GM18870 (cell line): ENCODE measurements around the gene CAMTA1.

Experiments
- ATAC-seq: cut with Tn5 transposase; IDR thresholded peaks from one replicate; pipeline ENCODE4 v1.9.1; 2021; ENCODE audit warnings: moderate library complexity; ENCODE audit not compliant: unreplicated experiment

CAMTA1 gene

DNA sequence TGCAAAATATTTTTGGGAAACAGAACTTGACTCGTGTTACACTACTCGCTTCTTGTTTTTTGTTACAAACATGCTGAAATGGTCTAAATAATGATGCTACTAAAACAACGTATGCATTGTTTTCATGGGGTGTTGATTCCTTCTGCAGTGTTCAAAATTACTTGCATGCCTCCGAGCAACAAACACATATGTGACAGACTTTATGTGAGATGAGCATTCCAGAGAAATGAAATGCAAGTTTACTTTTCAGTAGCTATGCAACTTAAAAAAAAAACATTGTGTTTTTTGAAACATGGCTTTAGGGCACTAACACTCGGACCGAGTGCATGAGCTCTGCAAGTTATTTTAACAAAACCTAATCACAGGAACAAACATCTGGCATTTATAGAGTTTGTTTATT, 84.8 kb downstream of the CAMTA1 start:
- no peak for ATAC-seq

DNA sequence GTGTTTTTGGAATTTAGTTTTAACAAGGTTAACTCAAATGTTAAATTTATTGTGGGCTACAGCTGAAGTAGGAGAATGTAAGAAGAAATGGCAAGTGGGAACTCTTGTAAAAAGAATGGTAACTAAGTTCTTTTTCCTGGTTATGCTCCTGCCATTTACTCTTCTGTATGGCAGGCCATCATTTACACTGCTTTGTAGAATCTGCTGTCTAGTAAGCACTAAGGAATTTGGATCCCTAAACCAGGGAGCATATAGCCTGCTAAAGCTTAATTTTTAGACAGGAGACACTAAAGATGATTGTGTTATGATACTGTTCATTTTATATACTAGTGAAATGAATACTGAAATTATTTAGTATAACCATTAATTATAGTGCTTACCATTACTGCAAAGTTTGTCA, 85.3 kb downstream of the CAMTA1 start:
- ATAC-seq = no peak

DNA sequence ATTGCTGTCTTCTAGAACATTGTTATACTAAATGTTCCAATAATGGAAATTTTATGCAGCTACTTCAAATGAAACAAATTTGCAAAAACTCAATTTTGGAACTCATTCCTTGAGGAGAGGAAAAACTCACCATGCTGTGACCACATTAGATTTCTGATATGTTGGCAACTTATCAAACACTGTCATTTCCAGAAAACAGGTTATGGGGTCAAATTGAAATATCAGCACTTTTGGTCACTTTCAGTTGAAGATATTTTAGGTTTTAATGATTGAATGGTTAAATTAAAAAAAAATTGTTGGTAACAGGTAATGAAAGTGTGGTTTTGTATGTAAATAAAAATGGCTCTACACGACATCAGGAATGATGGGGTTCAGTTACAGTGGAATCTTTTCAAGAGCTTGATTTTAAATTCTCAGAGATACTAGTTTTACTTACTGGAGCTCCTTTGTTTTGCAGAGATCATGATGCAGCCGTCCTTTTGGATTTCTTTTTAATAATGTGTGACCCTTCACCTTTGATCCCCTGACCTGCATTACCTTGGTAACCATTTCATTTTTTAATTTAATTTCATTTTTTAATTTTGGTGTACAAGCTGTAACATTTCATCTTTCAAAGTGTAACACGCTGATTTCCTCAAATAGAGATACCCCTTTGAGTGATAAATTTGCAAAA, 86.2 kb downstream of the CAMTA1 start:
- ATAC-seq = no peak

DNA sequence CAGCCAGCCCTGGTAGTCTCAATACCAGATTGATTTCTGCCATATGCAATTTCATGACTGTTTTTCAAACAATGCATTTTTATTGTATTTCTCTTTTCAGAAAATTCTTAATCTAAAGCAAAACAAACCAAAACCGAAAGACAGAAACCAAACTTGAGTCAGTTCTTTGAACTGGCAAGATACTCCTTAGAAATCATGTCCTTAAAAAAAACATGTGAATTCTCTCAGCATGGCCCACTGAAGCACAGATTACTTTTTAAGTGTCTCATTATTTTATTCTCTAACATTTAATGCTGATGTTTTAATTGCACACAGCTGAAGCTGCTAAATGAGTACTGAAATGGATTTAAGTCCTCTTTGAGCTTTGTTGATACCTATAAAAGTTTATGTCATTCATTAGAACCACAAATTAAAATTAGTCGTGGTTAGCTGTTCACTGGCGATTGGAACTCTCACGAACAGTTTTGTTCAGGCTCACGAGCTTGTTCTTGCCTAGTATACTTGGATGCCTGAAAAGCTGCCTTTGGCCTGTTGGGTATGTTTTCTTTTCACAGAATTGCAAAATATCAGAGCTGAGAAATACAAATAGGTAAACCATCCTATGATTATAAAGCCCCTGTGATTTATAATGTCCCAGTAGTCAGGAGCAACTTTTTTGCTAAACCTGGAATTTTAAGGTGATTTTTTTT, 87.5 kb downstream of the CAMTA1 start:
- ATAC-seq = no peak

DNA sequence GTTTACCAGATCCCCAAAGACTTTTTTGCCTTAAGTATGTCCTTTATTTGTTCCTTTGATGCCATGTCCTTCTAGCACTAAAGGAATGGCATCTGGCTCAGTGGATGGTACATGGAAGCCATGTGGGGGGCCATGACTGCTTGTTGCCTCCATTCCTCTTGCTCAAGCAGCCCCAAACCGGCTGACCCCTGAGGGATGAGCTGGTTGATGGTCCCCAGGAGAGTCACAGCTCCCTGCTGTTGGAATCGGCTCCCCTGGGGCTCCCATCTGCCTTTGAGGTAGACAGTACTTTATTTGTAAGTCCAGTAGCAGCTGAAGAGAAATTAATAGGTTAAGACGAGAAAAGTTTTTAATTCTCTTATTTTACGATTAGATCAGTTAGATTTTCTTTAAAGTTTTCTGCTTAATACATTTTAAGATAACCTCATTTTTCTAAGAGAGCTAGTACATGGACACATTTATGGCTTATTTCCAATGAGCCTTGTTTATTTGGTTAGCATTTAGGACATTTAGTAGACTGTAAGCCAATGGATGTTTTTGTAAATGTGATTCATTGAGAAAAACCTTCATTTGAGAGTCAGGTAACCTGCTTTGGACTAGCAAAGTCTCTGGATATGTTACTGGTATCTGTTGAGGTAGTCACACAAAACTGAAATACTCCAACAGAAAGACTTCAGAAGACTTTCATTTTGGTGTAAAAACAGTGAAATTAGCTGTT, 88.2 kb downstream of the CAMTA1 start:
- ATAC-seq = no peak

DNA sequence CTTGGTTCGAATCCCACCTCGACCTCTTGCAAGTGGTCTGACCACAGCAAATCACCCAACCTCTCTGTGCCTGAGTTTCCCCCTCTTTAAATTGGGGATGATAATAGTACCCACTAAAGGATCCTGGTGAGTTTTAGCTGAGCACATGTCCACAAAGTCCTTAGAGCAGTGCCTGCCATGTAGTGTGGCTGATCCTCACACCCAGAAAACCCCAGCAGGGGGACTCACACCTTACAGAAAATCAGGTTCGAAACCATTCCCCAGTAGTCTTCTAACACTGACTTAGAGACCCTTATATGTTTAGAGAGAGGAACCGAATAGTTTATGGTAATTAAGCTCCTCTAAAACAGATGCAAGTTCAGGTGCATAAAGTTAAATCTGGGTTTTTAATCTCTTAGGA, 89.0 kb downstream of the CAMTA1 start:
- no peak for ATAC-seq

DNA sequence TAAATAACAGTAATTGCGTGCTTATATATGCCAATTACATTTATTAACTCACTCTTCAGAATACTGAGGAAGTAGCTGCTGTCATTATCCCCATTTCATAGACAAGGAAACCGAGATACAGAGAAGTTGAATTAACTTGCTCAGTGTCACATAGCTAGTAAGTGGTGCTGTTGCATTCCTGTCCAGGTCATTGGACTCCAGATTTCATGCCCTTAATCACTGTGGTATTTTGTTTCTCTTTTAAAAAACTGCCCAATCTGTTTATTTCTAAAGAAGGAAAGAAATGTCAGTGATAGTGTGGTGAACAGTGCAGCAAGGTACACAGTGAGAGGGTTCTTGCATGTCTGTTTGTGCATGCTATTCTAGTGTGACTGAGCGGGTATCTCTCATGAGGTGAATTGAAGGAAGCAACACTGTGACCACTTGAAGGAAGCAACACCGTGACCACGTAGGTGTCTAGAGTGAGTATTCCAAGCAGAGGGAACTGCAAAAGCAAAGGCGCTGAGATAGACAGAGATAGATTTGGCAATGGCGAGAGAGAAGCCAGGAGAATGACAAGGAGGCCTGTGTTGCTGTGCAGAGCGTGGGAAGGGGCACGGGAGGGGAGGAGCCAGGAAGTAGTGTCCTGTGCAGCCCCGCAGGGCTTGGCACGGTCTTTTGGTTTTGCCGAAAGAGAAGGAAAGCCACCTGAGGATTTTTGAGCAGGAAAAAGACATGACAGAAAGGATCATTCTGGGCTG, 95.9 kb downstream of the CAMTA1 start:
- ATAC-seq = no peak

DNA sequence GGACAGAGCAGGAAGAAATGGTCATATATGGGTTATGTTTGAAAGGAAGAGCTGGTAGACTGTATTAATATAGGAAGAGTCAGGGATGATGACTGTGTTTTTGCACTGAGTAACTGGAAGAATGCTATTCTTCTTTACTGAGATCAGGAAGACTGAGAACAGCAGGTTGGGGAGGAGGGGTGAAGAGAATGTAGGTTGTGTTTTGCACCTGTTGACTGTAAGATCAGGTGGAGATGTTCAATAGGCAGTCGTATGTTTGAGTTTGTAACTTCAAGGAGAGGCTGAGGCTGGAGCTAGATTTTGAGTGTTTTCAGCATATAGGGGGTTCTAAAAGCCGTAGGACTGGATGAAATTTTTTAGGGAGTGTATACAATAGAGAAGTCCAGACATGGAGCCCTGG, 97.2 kb downstream of the CAMTA1 start:
- no peak for ATAC-seq

DNA sequence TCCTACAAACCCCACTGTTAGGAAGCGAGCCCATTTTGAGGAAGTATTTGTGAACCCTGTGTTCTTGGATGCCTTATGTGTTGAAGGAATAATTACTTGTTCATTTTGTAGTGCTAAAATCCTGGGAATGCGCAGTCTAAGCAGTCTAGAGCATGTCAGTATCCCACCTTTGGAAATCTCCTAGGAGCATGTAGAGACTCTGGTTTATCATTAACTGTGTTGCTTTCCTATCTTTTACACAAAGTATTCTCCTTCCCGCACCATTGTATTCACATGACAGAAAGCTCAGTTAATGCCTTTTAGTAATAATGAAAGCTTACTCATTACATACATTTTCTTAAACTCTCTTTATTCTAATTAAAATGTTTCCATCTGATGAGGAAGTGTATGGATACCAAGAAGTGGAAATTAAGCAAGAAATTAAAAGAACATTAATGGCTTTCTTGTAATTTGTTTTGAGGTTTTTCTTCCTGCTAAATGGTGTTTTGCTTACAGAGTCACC, 99.4 kb downstream of the CAMTA1 start:
- no peak for ATAC-seq

DNA sequence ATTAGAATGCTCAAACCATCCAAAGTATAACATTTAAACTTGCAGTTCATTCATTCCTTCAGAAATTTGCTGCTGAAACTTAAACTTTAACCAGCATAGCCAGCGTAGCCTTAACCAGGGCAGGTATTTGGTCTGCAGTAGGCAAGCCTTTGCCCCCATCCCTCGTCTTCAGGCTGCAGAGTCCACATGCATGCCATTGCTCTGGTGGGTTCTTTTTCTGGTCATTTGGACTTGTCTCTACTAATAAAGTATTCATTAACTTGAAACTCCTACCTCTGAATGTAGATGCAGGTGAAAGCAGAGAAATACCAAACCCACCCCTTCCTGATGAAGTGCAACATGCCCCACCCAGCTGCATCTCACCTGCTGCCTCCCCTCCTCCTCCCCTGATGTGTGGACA, 100.2 kb downstream of the CAMTA1 start:
- ATAC-seq = no peak

DNA sequence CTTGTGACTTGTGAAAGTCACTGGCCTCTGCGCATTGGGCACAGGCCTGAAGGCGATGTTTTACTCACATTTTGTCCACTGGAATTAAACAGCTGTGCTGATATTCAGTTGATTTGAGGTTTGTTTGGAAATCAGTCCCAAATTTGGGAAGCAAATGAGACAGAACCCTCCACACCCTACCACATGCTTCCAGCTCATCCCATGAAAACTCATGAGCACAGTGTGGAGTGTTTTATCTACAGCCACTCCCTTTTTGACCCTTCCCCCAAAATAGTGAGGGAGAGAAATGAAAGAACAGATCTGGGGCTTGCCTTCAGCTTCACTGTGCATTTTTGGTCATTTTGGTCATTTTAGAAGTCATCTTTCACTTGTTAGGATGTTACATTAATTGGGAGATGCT, 101.3 kb downstream of the CAMTA1 start:
- ATAC-seq = no peak

DNA sequence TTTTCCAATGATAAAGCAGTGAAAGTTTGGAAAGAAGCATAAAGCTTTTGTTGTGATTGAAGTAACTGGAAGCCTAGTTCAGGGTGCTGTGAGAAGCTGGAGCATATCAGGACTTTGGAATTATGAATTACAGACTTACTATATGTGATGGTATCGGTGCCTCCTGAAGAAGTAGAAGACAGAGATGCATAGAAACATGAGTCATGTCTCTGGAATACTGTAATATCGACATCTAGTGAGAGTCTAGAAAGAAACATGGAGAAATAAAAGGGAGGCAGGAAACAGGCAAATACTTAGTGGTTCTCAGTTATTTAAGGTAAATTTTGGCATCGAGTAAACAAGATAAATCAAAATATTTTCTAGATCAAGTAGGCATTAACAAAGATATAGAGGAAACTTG, 103.0 kb downstream of the CAMTA1 start:
- no peak for ATAC-seq

DNA sequence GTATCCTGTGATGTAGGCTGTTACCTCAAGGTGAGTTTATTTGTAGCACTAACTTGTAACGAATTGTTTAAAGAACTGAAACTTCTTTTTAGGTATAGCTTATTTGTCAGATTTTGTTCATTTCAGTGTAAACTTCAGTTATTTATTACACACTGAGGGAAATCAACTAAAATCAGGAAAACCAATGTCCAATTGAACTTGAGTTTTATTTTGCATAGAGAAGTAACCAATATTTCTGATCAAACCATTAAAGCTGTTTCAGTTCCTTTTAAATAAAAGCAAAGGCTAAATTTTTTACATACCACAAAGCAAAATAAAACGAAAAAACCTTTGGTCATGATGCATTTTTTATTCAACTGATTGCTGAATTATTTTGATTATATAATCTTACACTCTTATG, 103.6 kb downstream of the CAMTA1 start:
- ATAC-seq = no peak

DNA sequence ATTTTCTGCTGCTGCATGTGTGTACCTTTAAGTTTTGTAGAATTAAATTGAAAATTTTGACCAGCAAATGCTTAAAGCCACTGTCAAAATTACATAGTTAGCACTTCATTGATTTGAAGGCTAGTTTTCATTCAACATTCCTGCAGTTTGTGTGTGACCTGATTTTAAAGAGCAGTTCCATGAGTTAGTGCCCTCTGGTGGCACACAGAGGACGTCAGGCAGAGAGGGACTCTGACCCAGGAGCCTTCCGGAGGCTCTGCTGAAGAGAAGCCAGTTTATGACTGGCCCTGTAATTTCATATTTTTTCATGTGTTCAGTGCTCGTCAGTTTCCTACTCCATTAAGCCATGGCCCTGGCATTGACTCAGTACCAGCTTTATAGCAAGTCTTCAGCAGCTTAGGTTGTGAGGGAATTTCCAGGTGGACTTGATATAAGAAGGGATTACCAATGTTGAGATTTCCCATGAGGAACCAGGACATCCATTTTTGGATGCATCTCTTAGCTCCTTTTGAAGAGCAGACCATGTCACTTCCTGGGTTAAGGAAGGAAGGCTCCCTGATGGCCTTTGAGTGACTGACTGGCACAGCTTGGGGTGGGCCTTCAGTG, 104.7 kb downstream of the CAMTA1 start:
- ATAC-seq = no peak

DNA sequence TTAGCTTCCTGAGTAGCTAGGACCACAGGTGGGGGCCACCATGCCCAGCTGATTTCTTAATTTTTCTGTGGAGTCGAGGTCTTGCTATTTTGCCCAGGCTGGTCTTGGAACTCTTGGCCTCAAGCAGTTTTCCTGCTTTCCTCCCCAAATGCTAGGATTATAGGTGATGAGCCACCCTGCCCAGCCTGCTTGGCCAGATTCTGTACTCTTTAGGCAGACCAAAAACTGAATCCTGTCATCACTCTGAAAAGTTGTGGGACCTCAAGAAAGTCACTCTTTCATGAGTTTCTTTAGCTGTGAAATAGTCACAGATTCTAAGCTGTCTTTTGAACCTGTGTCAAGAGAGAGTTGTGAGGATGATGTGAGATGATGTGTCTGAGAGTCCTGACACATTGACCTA, 105.4 kb downstream of the CAMTA1 start:
- ATAC-seq = no peak

DNA sequence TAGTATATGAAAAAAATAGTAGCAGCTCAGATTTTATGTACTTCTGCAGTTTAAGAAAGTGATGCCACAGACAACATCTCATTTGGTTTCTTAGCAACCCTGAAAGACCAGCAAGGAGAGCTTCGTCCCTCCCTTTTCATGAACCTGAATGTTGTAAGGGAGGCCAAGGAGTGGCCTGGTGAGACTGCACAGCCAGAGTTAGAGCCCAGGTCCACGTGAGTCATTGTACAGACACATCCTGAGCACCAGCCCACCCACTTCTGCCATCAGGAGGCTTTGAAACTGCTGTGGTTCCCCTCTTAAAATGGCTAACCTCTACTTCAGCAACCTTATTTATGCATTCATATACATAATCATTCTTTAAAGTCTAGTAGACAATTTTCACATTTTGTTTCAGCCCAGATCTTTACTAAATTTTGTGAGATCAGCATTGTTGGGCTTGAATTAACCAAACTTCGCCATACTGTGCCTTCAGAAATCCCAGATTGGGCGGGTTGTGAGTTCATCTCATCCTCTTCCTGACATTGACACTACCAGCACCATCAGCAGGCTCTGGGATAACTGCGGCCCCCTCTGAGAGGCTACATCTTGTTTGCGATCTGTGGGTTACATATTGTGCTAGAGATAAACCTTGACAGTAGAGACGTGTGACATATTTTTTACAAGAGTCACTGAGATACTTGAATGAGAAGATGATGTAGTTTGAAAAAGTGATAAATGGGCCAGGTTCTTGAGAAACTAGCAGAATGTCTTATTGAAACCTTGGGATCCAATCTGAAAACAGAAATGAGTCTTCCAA, 106.7 kb downstream of the CAMTA1 start:
- no peak for ATAC-seq

DNA sequence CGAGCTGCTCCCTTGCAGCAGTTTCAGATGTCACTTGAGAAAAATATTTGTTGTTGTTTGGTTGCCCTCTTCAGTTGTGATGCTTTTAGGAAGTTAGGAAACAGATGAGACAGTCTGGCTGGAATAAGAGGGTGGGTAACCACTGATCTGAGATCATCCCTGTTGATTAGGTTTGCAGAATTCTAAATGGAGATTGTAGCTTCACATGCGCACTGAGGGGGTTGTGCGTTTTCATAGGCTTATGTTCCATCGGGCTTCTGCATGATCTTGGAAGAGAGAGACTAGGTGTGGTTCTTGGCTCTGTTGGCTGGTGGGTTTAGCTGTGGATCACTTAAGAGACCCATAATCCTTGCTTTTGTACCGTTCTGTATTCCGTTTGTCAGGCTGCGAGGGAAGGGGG, 108.1 kb downstream of the CAMTA1 start:
- ATAC-seq = no peak

DNA sequence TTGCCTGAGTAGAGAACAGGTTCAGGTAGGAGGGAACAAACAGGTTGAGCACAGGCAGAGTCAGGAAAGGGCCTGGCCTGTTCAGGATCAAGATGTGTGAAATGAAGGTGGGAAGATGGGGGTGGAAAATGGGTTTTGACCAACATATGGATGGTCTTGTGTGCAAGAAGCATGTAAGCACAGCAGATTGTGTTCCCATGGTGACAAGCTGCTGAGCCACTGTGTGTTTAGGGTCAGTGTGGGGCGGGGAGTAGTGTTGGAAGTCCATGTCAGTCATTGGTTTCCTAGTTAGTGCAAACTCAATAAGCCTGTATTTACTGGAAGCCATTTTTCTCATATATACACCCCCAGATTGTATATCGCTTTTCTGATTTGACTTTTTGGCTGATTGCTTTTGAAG, 111.9 kb downstream of the CAMTA1 start:
- no peak for ATAC-seq

DNA sequence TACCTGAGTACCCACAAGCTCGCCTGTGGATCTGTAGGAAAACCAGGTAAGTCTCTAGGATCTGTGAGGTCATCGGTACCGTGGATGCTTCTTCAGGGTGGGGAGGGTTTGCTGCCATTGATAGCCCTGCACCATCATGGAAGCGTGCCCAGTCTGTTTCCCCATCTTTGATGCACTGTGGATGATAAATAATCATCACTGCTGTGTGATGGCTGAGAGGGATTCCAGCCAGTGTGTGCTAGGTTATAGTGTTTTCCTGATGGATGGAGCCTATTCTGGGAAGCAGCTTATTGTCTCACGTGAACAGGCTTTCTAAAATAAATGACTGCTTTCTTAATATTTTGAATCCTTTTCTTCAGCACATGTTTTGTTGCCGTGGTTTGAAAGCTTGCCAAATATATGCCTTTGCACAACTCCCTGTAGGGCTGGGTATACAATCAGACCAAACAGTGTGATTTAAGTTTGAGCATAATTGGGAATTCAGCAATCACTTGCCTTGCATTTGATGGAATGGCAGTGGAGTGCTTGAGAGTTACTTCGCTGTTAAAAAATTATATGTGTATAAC, 113.8 kb downstream of the CAMTA1 start:
- no peak for ATAC-seq

DNA sequence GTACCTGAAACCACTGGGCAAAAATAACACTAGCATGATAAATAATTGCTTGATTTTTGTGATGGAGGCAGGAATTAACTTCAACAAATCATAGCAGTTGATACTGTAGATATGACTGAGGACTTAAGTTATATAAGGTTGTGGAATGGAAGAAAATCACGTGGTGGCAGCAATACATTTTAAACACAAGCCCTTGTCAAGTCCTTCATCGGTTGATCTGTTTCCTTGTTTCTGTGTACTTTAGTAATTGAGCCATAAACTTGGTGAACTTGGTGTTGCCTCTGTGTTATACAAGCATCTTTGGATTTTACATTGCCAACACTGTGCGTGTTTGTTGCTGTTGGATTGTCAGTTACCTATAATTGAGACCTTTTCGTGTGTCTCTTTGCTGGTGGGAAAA, 114.4 kb downstream of the CAMTA1 start:
- no peak for ATAC-seq
